K562 treated with DMSO at 1 percent for 48 hours (cell line): Measurements from ENCODE around the gene TMEM245. TPM values are rescaled to one million over a fixed set of nuclear protein-coding genes. Genes with fewer than 3 reads are reported as not detected.

Source experiments
- total RNA-seq: library from RNA; unstranded; fragments of 300-600 nt; gene quantifications from 2 replicates; pipeline ENCODE4 v1.2.3, GENCODE V29; 2022; ENCODE audit warnings: low replicate concordance; ENCODE audit errors: extremely low read depth

The TMEM245 gene
- total RNA-seq, result not detected in 2 replicates

GRCh38 chr9:109119439-109120203 is at the start of gene TMEM245:
TSS of gene TMEM245 (minus strand) at chr9:109119947. CDS start at chr9:109119913, 34 bp downstream.

GRCh38 chr9:109166771-109167601 is 47.2 kb upstream of the TMEM245 start, which contains the start of gene FRRS1L:
TSS of gene FRRS1L (minus strand) at chr9:109167249. CDS start at chr9:109167138, 111 bp downstream.

GRCh38 chr9:109012876-109013678 is 106.7 kb downstream of the TMEM245 start, which contains the start of gene CTNNAL1:
TSS of gene CTNNAL1 (minus strand) at chr9:109013499. CDS start at chr9:109013442, 57 bp downstream.

Other genes starting within 250 kb of the TMEM245 start
- not detected in 2 replicates for gene ELP1, start 185.8 kb downstream of the TMEM245 start, total RNA-seq
- not detected in 2 replicates for gene ABITRAM, start 185.5 kb downstream of the TMEM245 start, total RNA-seq
- not detected in 2 replicates for gene CTNNAL1, start 106.4 kb downstream of the TMEM245 start, total RNA-seq
- gene FRRS1L, start 47.3 kb upstream of the TMEM245 start, total RNA-seq, result not detected in 2 replicates
- gene EPB41L4B, start 201.1 kb upstream of the TMEM245 start, total RNA-seq, result not detected in 2 replicates